Sigmoid colon (tissue), 3 donors: Measurements from ENCODE around the gene NPPA.

Experiments
- POLR2A ChIP-seq, 2 donors: fragments of 450-650 bp; IDR thresholded peaks; one replicate each; pipeline ENCODE4 v1.6.1; 2016; ENCODE audit warnings: antibody characterized with exemption in 2 of 2, mild to moderate bottlenecking in 2 of 2, moderate library complexity in 2 of 2
- TF ChIP-seq, protein P1 (sequence below), 4 experiments: fragments of 450-650 bp in 3 of 4; fragments of 200-600 bp in 1 of 4; IDR thresholded peaks; one replicate each; pipeline ENCODE4 v1.5.1; 2016 to 2019; ENCODE audit warnings: antibody characterized with exemption in 4 of 4, mild to moderate bottlenecking in 3 of 4, moderate library complexity in 2 of 4

DNA sequence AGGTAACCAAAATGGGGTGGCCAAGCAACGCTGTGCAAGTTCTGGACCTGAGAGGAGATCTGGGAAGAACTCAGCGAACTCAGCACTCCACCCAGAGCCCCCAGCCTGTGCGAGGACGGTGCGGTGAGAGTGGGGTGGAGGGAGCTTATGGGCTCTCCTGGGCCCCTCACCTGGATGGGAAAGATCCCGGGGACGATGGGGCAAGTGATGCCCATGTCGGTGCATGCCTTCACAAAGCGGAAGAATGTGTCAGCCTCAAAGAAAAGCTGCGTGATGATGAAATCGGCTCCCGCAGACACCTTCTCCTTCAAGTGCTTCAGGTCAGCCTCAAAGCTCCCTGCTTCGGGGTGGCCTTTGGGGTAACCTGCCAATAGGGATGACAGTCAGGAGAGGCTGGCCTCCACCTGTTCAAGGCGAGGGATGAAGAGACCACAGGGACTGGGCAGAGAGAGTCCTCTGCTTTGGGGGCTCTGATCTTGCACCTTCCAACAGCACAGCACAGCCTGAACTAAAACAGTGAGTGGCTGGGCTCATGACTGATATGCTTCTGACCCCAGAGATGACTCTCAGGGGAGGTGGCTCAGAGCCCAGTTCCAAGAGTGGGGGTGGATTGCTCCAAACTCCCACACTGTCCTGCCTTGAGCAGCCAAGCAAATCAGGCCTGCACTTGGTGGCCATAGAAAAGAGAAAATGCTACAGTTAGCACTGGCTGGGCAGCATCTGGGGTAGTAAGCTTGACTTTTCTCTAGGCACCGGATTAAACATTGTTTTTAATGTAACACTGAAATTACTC is 51.4 kb downstream of the NPPA start:
- TF ChIP-seq, protein P1, sequence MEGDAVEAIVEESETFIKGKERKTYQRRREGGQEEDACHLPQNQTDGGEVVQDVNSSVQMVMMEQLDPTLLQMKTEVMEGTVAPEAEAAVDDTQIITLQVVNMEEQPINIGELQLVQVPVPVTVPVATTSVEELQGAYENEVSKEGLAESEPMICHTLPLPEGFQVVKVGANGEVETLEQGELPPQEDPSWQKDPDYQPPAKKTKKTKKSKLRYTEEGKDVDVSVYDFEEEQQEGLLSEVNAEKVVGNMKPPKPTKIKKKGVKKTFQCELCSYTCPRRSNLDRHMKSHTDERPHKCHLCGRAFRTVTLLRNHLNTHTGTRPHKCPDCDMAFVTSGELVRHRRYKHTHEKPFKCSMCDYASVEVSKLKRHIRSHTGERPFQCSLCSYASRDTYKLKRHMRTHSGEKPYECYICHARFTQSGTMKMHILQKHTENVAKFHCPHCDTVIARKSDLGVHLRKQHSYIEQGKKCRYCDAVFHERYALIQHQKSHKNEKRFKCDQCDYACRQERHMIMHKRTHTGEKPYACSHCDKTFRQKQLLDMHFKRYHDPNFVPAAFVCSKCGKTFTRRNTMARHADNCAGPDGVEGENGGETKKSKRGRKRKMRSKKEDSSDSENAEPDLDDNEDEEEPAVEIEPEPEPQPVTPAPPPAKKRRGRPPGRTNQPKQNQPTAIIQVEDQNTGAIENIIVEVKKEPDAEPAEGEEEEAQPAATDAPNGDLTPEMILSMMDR (IDR thresholded peaks at IDR 0.05) = no peak
- no peak for TF ChIP-seq POLR2A (IDR thresholded peaks at IDR 0.05)
